Spinal cord (tissue), 10 donors: Measurements from ENCODE around the gene COX5A. TPM values are rescaled to one million over a fixed set of nuclear protein-coding genes. Genes with fewer than 3 reads are reported as not detected.
"Not testable (repeated sequence)": the region's sequence is repeated elsewhere in the genome, so short reads cannot be mapped to it uniquely, and the experiment has no call there.

ENCODE experiments used
- DNase-seq, 6 donors: peaks; one replicate each; pipeline versions ENCODE4 v3.0.0 to v3.0.0-alpha.2; 2013 to 2015; ENCODE audit warnings: low spot score in 6 of 6, low read depth in 4 of 6
- H3K27ac ChIP-seq: one replicate; pipeline ENCODE4 v1.5.1; 2013; ENCODE audit warnings: low read depth, low read length, control low read depth
- H3K27me3 ChIP-seq: one replicate; pipeline ENCODE4 v1.6.1; 2013; ENCODE audit warnings: low read length; ENCODE audit not compliant: control insufficient read depth, insufficient read depth
- H3K36me3 ChIP-seq: one replicate; pipeline ENCODE4 v1.6.1; 2013; ENCODE audit warnings: low read length; ENCODE audit not compliant: control insufficient read depth, insufficient read depth
- H3K4me1 ChIP-seq: one replicate; pipeline ENCODE4 v1.6.1; 2013; ENCODE audit warnings: low read length; ENCODE audit not compliant: control insufficient read depth, insufficient read depth
- H3K4me3 ChIP-seq: one replicate; pipeline ENCODE4 v1.5.1; 2013; ENCODE audit warnings: low read depth, low read length, control low read depth
- H3K9me3 ChIP-seq: one replicate; pipeline ENCODE4 v1.6.1; 2013; ENCODE audit warnings: low read length; ENCODE audit not compliant: control insufficient read depth, insufficient read depth
- WGBS: methylation state at CpG from one replicate; pipeline ENCODE4 v1.1.5; 2013; ENCODE audit warnings: missing lambda C conversion rate; ENCODE audit not compliant: insufficient coverage; 5-methylcytosine and 5-hydroxymethylcytosine counted together
- polyA plus RNA-seq, 2 donors: library from polyadenylated mRNA; unstranded; fragments of 120-200 nt; gene quantifications; one replicate each; pipeline ENCODE4 v1.2.1, GENCODE V29; 2013; ENCODE audit not compliant: insufficient read length in 2 of 2
- total RNA-seq, 2 donors: library from RNA; depleted of rRNA in 1 of 2; stranded (reverse); fragments of 120-200 nt in 1 of 2; fragments of >200 nt in 1 of 2; gene quantifications; one replicate each; pipeline versions ENCODE4 v1.2.3 to v1.2.4, GENCODE V29; 2013 to 2014
- donor health status: healthy.

Gene COX5A
- total and polyA plus RNA-seq, 4 donors: 58.1 to 354 (median 225) TPM

- Histone ChIP-seq H3K27ac (no peak overlapping the region), H3K9me3 (no peaks in the 10 kb centered on the region), H3K36me3 (peaks cover 23% of the 10 kb centered on the region), H3K4me3 (no peak overlapping the region), H3K4me1 (peaks cover 10% of the 10 kb centered on the region), H3K27me3 (no peaks in the 10 kb centered on the region)
- WGBS: no CpG with 5 or more reads among the region's 2 CpGs
- DNase-seq: no peak
These were observed 4.3 kb downstream of the COX5A start for GRCh38 chr15:74933573-74933972.

GRCh38 chr15:74928771-74929198 lies 9.1 kb downstream of the COX5A start:
- H3K36me3 ChIP-seq: peaks cover 44% of the 10 kb centered on the region
- no peaks in the 10 kb centered on the region for H3K4me1 ChIP-seq
- H3K27ac ChIP-seq: no peak overlapping the region
- no peak overlapping the region for H3K4me3 ChIP-seq
- no peak for DNase-seq
- 97% methylated on average over 3 of the region's 5 CpGs for WGBS
- no peaks in the 10 kb centered on the region for H3K9me3 ChIP-seq
- no peaks in the 10 kb centered on the region for H3K27me3 ChIP-seq

- Histone ChIP-seq H3K9me3 (no peaks in the 10 kb centered on the region), H3K27me3 (no peaks in the 10 kb centered on the region), H3K4me3 (no peak overlapping the region), H3K36me3 (peaks cover 56% of the 10 kb centered on the region), H3K27ac (no peak overlapping the region), H3K4me1 (no peaks in the 10 kb centered on the region)
- no CpG with 5 or more reads among the region's 3 CpGs for whole genome bisulfite sequencing
- DNase-seq: no peak
These were observed 13.3 kb downstream of the COX5A start for GRCh38 chr15:74924525-74924924.

GRCh38 chr15:74920456-74920855 lies 17.4 kb downstream of the COX5A start:
- Histone ChIP-seq H3K36me3 (peaks cover 67% of the 10 kb centered on the region), H3K4me1 (no peaks in the 10 kb centered on the region), H3K4me3 (no peak overlapping the region), H3K9me3 (no peaks in the 10 kb centered on the region), H3K27ac (no peak overlapping the region), H3K27me3 (no peaks in the 10 kb centered on the region)
- DNase-seq: no peak
- WGBS: 85% methylated on average over 7 of the region's 8 CpGs

GRCh38 chr15:74917676-74918075 lies 20.2 kb downstream of the COX5A start:
- 100% methylated on average over 5 of the region's 6 CpGs for WGBS
- Histone ChIP-seq H3K4me3 (no peak overlapping the region), H3K27me3 (no peaks in the 10 kb centered on the region), H3K9me3 (no peaks in the 10 kb centered on the region), H3K36me3 (peaks cover 70% of the 10 kb centered on the region), H3K27ac (no peak overlapping the region), H3K4me1 (no peaks in the 10 kb centered on the region)
- no peak for DNase-seq

GRCh38 chr15:74913799-74914198 lies 24.1 kb downstream of the COX5A start:
- not testable (repeated sequence) for DNase-seq, H3K27me3 ChIP-seq, H3K4me3 ChIP-seq, H3K4me1 ChIP-seq, H3K9me3 ChIP-seq, H3K27ac ChIP-seq
- 100% methylated on average over 3 of the region's 8 CpGs for WGBS
- H3K36me3 ChIP-seq: peaks cover 61% of the 10 kb centered on the region

- H3K4me3 ChIP-seq: no peak overlapping the region
- no peaks in the 10 kb centered on the region for H3K27me3 ChIP-seq
- H3K4me1 ChIP-seq: no peaks in the 10 kb centered on the region
- H3K36me3 ChIP-seq: peaks cover 58% of the 10 kb centered on the region
- no peak overlapping the region for H3K27ac ChIP-seq
- WGBS: 95% methylated on average over 9 of the region's 9 CpGs
- H3K9me3 ChIP-seq: no peaks in the 10 kb centered on the region
- no peak for DNase-seq
These were observed 24.8 kb downstream of the COX5A start for GRCh38 chr15:74913041-74913440.

GRCh38 chr15:74908635-74909034 lies 29.2 kb downstream of the COX5A start:
- WGBS: 100% methylated on average over 4 of the region's 4 CpGs
- H3K27ac ChIP-seq: no peak overlapping the region
- no peaks in the 10 kb centered on the region for H3K9me3 ChIP-seq
- no peaks in the 10 kb centered on the region for H3K27me3 ChIP-seq
- peaks cover 25% of the 10 kb centered on the region for H3K4me1 ChIP-seq
- peaks cover 35% of the 10 kb centered on the region for H3K36me3 ChIP-seq
- no peak for DNase-seq
- H3K4me3 ChIP-seq: no peak overlapping the region

GRCh38 chr15:74907163-74907870 lies 30.6 kb downstream of the COX5A start:
- 38% methylated on average over 4 of the region's 8 CpGs for whole genome bisulfite sequencing
- H3K4me3 ChIP-seq: peak overlapping the region; percentile 89
- H3K4me1 ChIP-seq: peaks cover 25% of the 10 kb centered on the region
- H3K27ac ChIP-seq: peak overlapping the region; percentile 94
- no peak for DNase-seq
- H3K27me3 ChIP-seq: no peaks in the 10 kb centered on the region
- H3K9me3 ChIP-seq: no peaks in the 10 kb centered on the region
- peaks cover 38% of the 10 kb centered on the region for H3K36me3 ChIP-seq

GRCh38 chr15:74906450-74907162 lies 31.3 kb downstream of the COX5A start, which contains the start of gene FAM219B:
Gene FAM219B, minus strand, starts transcription at chr15:74906851. Its CDS starts 51 bp downstream, at chr15:74906800.
- peak within 1 kb of the TSS; percentile 94 for H3K27ac ChIP-seq
- no peaks in the 10 kb centered on the region for H3K27me3 ChIP-seq
- DNase-seq: peak; percentile 70 to 97 (median 84)
- WGBS: under 1% methylated on average over 74 of the region's 74 CpGs
- peaks cover 25% of the 10 kb centered on the region for H3K4me1 ChIP-seq
- peak within 1 kb of the TSS; percentile 89 for H3K4me3 ChIP-seq
- no peaks in the 10 kb centered on the region for H3K9me3 ChIP-seq
- peaks cover 36% of the 10 kb centered on the region for H3K36me3 ChIP-seq
